Pancreas (tissue), 10 donors: ENCODE measurements around the gene NPAS1. TPM values are rescaled to one million over a fixed set of nuclear protein-coding genes. Genes with fewer than 3 reads are reported as not detected.

Experiments
- ATAC-seq, 4 donors: fragments of 200-7000 bp; cut with Tn5 transposase; one replicate each; pipeline versions ENCODE4 v1.8.0 to v1.9.1; 2020; ENCODE audit warnings: mild to moderate bottlenecking in 4 of 4, moderate library complexity in 4 of 4
- DNase-seq, 6 donors: peaks; one replicate each; pipeline ENCODE4 v3.0.0-alpha.2; 2020
- FAIRE-seq: peaks from 2 replicates; lab custom pipeline; 2012; peaks lifted over from hg19 to GRCh38; lab: Jason Lieb, UNC
- H3K27ac ChIP-seq, 4 donors: fragments of 200-600 bp; sonication (generic); 1 replicate in 3 of 4; 2 replicates in 1 of 4; pipeline versions ENCODE4 v1.5.0 to v1.8.0; 2020
- H3K27me3 ChIP-seq, 4 donors: fragments of 200-600 bp; one replicate each; pipeline ENCODE4 v1.8.0; 2021
- H3K36me3 ChIP-seq, 3 donors: fragments of 200-600 bp; sonication (generic) in 1 of 3; one replicate each; pipeline versions ENCODE4 v1.5.0 to v1.8.0; 2020 to 2021
- H3K4me1 ChIP-seq, 3 donors: fragments of 200-600 bp; one replicate each; pipeline ENCODE4 v1.8.0; 2021
- H3K4me3 ChIP-seq, 4 donors: fragments of 200-600 bp; sonication (generic) in 2 of 4; one replicate each; pipeline versions ENCODE4 v1.5.0 to v1.8.0; 2020 to 2021
- H3K9me3 ChIP-seq, 4 donors: fragments of 200-600 bp; one replicate each; pipeline ENCODE4 v1.8.0; 2021
- CTCF ChIP-seq, 4 donors: fragments of 200-600 bp; sonication (generic) in 3 of 4; IDR thresholded peaks; one replicate each; pipeline versions ENCODE4 v1.5.0 to v1.8.0; 2021; ENCODE audit warnings: antibody characterized with exemption in 4 of 4
- WGBS, 2 donors: extraction: QIAGEN DNeasy Blood & Tissue Kit; methylation state at CpG; one replicate each; pipeline ENCODE4 v1.1.7; 2013; 5-methylcytosine and 5-hydroxymethylcytosine counted together
- intact Hi-C, 3 donors: fragments of 100-400 bp; cut with DNase I; formaldehyde crosslinking; loops; one replicate each; pipeline versions ENCODE4 v1.11.1 to v1.14.2; 2022
- polyA plus RNA-seq, 2 donors: library from polyadenylated mRNA; stranded (reverse); fragments of 200-250 nt; gene quantifications; one replicate each; pipeline ENCODE4 v1.2.3, GENCODE V29; 2013
- total RNA-seq, 6 donors: library from RNA; stranded (reverse); fragmentation: NEBNext Ultra II Directional in 4 of 6; extraction: Animal tissue kit (Norgen Biotek cat#: 25700) in 4 of 6; gene quantifications; one replicate each; pipeline versions ENCODE4 v1.2.1 to v1.2.4, GENCODE V29; 2021 to 2023
- donor health status: healthy with polysubstance abuse.
- donor health status: DM: no; HTN: no; CAD: no; lungs with moderate emphysema.
- donor health status: DM: no; HTN: no; CAD: no.
- donor health status: control.
- donor health status: control.
- donor health status: Bipolar disorder and iron deficiency.
- donor health status: DM: yes; HTN: yes; CAD: no.
- donor health status: DM: no; HTN: no; CAD: no.
- donor health status: DM: no; HTN: no; CAD: no.
- donor health status: DM: yes; HTN: yes; CAD: no.

Gene NPAS1
- total and polyA plus RNA-seq, 8 donors: 0.12 to 0.49 (median 0.28) TPM

GRCh38 chr19:46990991-46991676 lies 28.5 kb upstream of the NPAS1 start:
- FAIRE-seq (no peak), ATAC-seq (peak; percentile 75 to 86 (median 82)), DNase-seq (peak; percentile 69 to 87 (median 78))
- Histone ChIP-seq H3K36me3 (no peaks in the 10 kb centered on the region), H3K4me3 (no peak overlapping the region), H3K9me3 (no peaks in the 10 kb centered on the region), H3K27ac (peak overlapping the region in 1 of 4 donors; percentile 29), H3K4me1 (peaks cover 0 to 8% (median 6%) of the 10 kb centered on the region in 3 donors), H3K27me3 (no peaks in the 10 kb centered on the region)
- TF ChIP-seq CTCF (IDR thresholded peaks at IDR 0.05): peak; percentile 69 to 79 (median 74)
- 25 to 29% methylated on average over 19 of the region's 19 CpGs for WGBS, 2 donors
- intact Hi-C loops: loop anchor here in 2 of 3 donors (5.0 to 10.0 kb wide), 2 partner anchors 134 to 236 kb away; no protein-coding TSS in a partner anchor

- H3K27me3 ChIP-seq: no peaks in the 10 kb centered on the region
- ATAC-seq (peak; percentile 64 to 82 (median 70)), FAIRE-seq (no peak), DNase-seq (peak; percentile 58 to 87 (median 68))
- 28 to 29% methylated on average over 21 to 25 of the region's 25 CpGs for WGBS, 2 donors
- peaks cover 0 to 8% (median 6%) of the 10 kb centered on the region in 3 donors for H3K4me1 ChIP-seq
- H3K27ac ChIP-seq: peak overlapping the region in 2 of 4 donors; percentile 34 to 55
- H3K9me3 ChIP-seq: no peaks in the 10 kb centered on the region
- TF ChIP-seq CTCF (IDR thresholded peaks at IDR 0.05): no peak
- no peak overlapping the region for H3K4me3 ChIP-seq
- no peaks in the 10 kb centered on the region for H3K36me3 ChIP-seq
- intact Hi-C loops: loop anchor here in 2 of 3 donors (5.0 to 10.0 kb wide), 2 partner anchors 136 to 238 kb away; no protein-coding TSS in a partner anchor
Observed at GRCh38 chr19:46992699-46993535, 26.7 kb upstream of the NPAS1 start.

GRCh38 chr19:46993622-46994021 lies 26.0 kb upstream of the NPAS1 start:
- ATAC-seq (no peak), FAIRE-seq (no peak), DNase-seq (no peak)
- WGBS, 2 donors: 82 to 85% methylated on average over 7 of the region's 7 CpGs
- intact Hi-C loops: loop anchor here in 2 of 3 donors (5.0 to 10.0 kb wide), 2 partner anchors 136 to 239 kb away; no protein-coding TSS in a partner anchor
- no peaks in the 10 kb centered on the region for H3K36me3 ChIP-seq
- H3K4me3 ChIP-seq: no peak overlapping the region
- peak overlapping the region in 2 of 4 donors; percentile 14 to 55 for H3K27ac ChIP-seq
- H3K9me3 ChIP-seq: no peaks in the 10 kb centered on the region
- TF ChIP-seq CTCF (IDR thresholded peaks at IDR 0.05): no peak
- no peaks in the 10 kb centered on the region for H3K27me3 ChIP-seq
- peaks cover 0 to 8% (median 6%) of the 10 kb centered on the region in 3 donors for H3K4me1 ChIP-seq

- Histone ChIP-seq H3K27me3 (no peaks in the 10 kb centered on the region), H3K27ac (peak overlapping the region in 1 of 4 donors; percentile 55), H3K9me3 (no peaks in the 10 kb centered on the region), H3K36me3 (no peaks in the 10 kb centered on the region), H3K4me1 (peaks cover 0 to 8% (median 6%) of the 10 kb centered on the region in 3 donors), H3K4me3 (no peak overlapping the region)
- ATAC-seq (no peak), FAIRE-seq (no peak), DNase-seq (peak in 1 of 6 donors; percentile 57)
- TF ChIP-seq CTCF (IDR thresholded peaks at IDR 0.05): no peak
- WGBS, 2 donors: 90% methylated on average over 15 to 17 of the region's 17 CpGs
- intact Hi-C loops: loop anchor here in 2 of 3 donors (5.0 to 10.0 kb wide), 2 partner anchors 137 to 239 kb away; no protein-coding TSS in a partner anchor
Observed at GRCh38 chr19:46994141-46994686, 25.4 kb upstream of the NPAS1 start.
